ENCODE data around the gene GJB2.

GJB2 gene

GRCh38 chr13:20142023-20142926 lies 50.5 kb downstream of the GJB2 start:
- no peak overlapping the region for H3K27ac ChIP-seq
- TF ChIP-seq CTCF (IDR thresholded peaks at IDR 0.05): no peak

DNA sequence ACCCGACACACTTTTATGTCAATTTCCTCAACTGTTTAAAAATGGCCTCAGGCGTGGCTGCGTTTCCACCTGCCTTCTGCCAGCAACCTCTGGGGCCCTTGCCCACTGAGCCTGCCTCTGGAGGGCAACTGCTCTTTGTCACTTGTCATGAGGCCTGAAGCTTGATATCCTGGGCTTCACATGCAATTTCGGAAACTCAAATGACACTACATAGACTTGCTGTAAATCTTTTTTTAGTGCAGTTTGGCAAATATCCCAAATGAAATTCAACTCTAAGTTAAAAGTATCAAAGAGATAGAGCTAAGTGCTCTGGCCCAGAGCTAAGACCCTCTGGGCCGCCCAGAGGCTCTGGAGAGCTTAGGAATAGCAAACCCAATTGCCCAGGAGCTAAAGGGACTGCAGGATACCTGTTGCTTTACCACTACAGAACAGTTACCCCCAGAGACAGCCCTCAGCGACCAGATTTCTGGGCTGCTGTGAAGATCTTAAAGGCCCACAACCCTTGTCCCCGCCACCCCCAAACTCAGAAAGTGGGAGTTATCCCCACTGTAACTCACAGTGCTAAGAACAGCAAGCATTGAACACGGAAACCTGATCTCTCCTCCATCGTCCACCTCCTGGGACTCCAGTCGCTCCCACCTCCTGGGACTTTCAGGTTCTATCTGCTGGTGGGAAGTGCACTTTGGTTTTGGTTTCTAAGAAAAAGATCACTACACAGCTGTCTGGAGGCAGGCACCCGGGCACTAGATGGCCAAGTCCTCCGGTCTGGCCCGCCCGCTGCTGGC lies 51.3 kb downstream of the GJB2 start:
- TF ChIP-seq CTCF (IDR thresholded peaks at IDR 0.05): no peak
- DNase-seq (ENCODE audit: low spot score): peak; percentile 31
- Histone ChIP-seq H3K4me3 (peak overlapping the region; percentile 42), H3K27ac (no peak overlapping the region)

More at GRCh38 chr13:20142023-20142926, 50.5 kb downstream of the GJB2 start:
- DNase-seq (ENCODE audit: low spot score): peak; percentile 62
- peak overlapping the region; percentile 42 for H3K4me3 ChIP-seq

DNA sequence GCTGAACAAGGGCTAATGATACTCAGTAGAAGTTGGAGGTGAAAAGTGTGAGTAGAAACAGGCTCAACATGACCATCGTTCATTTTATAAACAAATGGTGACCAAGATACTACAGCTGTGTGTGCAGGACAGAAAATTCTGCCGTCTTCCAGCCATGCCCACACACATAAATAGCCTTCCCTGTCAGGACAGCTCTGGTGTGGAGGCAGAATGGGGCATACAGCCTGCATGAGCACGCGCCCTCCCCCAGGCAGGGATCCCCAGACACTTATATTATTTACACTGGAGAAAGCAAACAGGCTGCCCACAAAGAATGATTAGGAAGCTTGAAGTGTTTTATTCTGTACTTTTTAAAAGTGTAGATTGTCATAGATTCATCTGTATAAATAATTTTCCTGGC lies 52.3 kb downstream of the GJB2 start:
- no peak for TF ChIP-seq CTCF (IDR thresholded peaks at IDR 0.05)
- DNase-seq (ENCODE audit: low spot score): peak; percentile 41
- no peak overlapping the region for H3K4me3 ChIP-seq
- no peak overlapping the region for H3K27ac ChIP-seq

GRCh38 chr13:20137875-20138274 lies 54.9 kb downstream of the GJB2 start:
- DNase-seq (ENCODE audit: low spot score): no peak
- no peak for TF ChIP-seq CTCF (IDR thresholded peaks at IDR 0.05)
- Histone ChIP-seq H3K4me3 (no peak overlapping the region), H3K27ac (no peak overlapping the region)
